ENCODE measurements around the gene PDK1. TPM values are rescaled to one million over a fixed set of nuclear protein-coding genes. Genes with fewer than 3 reads are reported as not detected.

The PDK1 gene
- total and polyA plus RNA-seq, 11 donors, result 6.7 to 69.0 (median 49.5) TPM

- intact Hi-C loops (cut with DNase I), result no loop called here
- Histone ChIP-seq H3K9me3 (no peaks in the 10 kb centered on the region), H3K4me3 (no peak overlapping the region), H3K36me3 (no peaks in the 10 kb centered on the region), H3K4me1 (no peaks in the 10 kb centered on the region), H3K27ac (no peak overlapping the region), H3K27me3 (no peaks in the 10 kb centered on the region)
- ATAC-seq (no peak), DNase-seq (no peak)
- WGBS, 4 donors, result 83 to 96% (median 90%) methylated on average over 5 of the region's 5 CpGs
- TF ChIP-seq, protein P1, sequence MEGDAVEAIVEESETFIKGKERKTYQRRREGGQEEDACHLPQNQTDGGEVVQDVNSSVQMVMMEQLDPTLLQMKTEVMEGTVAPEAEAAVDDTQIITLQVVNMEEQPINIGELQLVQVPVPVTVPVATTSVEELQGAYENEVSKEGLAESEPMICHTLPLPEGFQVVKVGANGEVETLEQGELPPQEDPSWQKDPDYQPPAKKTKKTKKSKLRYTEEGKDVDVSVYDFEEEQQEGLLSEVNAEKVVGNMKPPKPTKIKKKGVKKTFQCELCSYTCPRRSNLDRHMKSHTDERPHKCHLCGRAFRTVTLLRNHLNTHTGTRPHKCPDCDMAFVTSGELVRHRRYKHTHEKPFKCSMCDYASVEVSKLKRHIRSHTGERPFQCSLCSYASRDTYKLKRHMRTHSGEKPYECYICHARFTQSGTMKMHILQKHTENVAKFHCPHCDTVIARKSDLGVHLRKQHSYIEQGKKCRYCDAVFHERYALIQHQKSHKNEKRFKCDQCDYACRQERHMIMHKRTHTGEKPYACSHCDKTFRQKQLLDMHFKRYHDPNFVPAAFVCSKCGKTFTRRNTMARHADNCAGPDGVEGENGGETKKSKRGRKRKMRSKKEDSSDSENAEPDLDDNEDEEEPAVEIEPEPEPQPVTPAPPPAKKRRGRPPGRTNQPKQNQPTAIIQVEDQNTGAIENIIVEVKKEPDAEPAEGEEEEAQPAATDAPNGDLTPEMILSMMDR (IDR thresholded peaks at IDR 0.05), result no peak
- no peak for TF ChIP-seq POLR2A (IDR thresholded peaks at IDR 0.05)
Observed at GRCh38 chr2:172615727-172616261, 59.9 kb downstream of the PDK1 start.

GRCh38 chr2:172617115-172617514 is 61.2 kb downstream of the PDK1 start:
- Histone ChIP-seq H3K36me3 (no peaks in the 10 kb centered on the region), H3K27me3 (no peaks in the 10 kb centered on the region), H3K27ac (no peak overlapping the region), H3K4me1 (no peaks in the 10 kb centered on the region), H3K9me3 (no peaks in the 10 kb centered on the region), H3K4me3 (no peak overlapping the region)
- ATAC-seq (no peak), DNase-seq (no peak)
- intact Hi-C loops (cut with DNase I), result no loop called here
- TF ChIP-seq, protein P1 (IDR thresholded peaks at IDR 0.05), result no peak
- TF ChIP-seq POLR2A (IDR thresholded peaks at IDR 0.05), result no peak
- 96 to 98% (median 97%) methylated on average over 2 of the region's 2 CpGs for WGBS, 4 donors

DNA sequence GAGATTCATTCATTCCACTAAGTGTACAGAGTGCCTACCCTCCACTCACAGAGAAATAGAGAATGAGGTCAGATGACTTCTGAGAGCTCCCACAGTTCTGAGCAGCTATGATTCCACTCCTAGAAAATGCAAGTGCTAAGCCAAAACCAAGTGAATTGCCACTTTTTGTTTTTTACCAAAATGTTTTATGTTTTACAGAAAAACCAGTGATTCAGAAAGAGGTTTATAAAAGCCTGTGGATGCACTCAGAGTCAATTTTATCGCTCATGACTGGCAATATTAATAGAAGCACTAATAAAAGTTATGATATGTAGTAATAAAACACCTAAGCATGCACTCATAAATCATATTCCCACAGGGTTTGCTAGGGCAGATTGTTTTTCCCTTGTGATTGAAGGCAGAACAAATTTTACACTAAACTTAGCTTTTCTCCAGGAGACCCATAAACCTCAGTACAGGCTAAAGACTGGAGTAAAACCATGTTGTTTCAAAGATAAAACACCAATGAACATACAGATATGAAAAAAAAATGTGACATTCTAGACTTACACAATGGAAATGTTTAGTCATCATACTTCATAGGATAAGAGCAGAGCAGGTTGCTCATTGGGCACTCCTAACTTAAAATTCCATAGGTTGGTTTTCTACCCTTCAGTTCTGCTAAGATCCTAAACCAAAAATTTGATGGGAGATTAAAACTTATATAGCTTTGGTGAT is 67.5 kb downstream of the PDK1 start:
- TF ChIP-seq POLR2A (IDR thresholded peaks at IDR 0.05), result no peak
- TF ChIP-seq, protein P1 (IDR thresholded peaks at IDR 0.05), result no peak
- Histone ChIP-seq H3K9me3 (no peaks in the 10 kb centered on the region), H3K27me3 (no peaks in the 10 kb centered on the region), H3K4me3 (no peak overlapping the region), H3K27ac (no peak overlapping the region), H3K4me1 (no peaks in the 10 kb centered on the region), H3K36me3 (no peaks in the 10 kb centered on the region)
- intact Hi-C loops (cut with DNase I), result no loop called here
- 50 to 85% (median 72%) methylated on average over 1 of the region's 1 CpG for WGBS, 4 donors
- ATAC-seq, result no peak
- no peak for DNase-seq

DNA sequence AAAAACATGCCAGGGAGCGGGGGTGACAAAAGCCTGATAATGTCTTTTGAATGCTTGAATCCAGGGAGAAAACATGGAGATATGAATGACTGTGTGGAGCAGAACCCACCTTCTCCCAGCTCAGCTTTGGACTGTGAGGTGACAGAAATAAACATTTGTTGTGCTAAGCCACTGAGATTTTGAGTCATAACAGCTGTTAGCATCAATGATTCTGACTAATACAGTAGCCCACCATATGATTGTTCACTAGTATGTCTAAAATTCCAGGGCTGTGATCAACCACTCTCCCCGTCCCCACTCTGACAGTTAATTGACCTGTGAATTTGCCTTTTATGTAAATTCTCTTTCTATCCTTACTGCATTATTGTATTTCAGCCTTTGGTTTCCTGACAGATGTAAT is 69.1 kb downstream of the PDK1 start:
- Histone ChIP-seq H3K36me3 (no peaks in the 10 kb centered on the region), H3K4me1 (no peaks in the 10 kb centered on the region), H3K9me3 (no peaks in the 10 kb centered on the region), H3K27ac (no peak overlapping the region), H3K4me3 (no peak overlapping the region), H3K27me3 (no peaks in the 10 kb centered on the region)
- DNase-seq (no peak), ATAC-seq (no peak)
- WGBS, 4 donors, result 96 to 99% (median 98%) methylated on average over 2 of the region's 2 CpGs
- no peak for TF ChIP-seq POLR2A (IDR thresholded peaks at IDR 0.05)
- intact Hi-C loops (cut with DNase I), result no loop called here

All from heart left ventricle (tissue), 16 donors.